IPS-18c (cell line): Measurements from ENCODE around the gene GGNBP2.
A peak's percentile ranks its signal among the peaks of the same experiment; 100 is the strongest.

Experiments
- H3K4me3 ChIP-seq: 2 replicates; pipeline ENCODE4 v1.7.0; 2013; ENCODE audit warnings: low read depth, mild to moderate bottlenecking, low read length, moderate library complexity; ENCODE audit not compliant: insufficient read depth
- H3K9me3 ChIP-seq: one replicate; pipeline ENCODE4 v1.6.1; 2013; ENCODE audit warnings: mild to moderate bottlenecking, low read length, moderate library complexity; ENCODE audit not compliant: control insufficient read depth, insufficient read depth

Gene GGNBP2

DNA sequence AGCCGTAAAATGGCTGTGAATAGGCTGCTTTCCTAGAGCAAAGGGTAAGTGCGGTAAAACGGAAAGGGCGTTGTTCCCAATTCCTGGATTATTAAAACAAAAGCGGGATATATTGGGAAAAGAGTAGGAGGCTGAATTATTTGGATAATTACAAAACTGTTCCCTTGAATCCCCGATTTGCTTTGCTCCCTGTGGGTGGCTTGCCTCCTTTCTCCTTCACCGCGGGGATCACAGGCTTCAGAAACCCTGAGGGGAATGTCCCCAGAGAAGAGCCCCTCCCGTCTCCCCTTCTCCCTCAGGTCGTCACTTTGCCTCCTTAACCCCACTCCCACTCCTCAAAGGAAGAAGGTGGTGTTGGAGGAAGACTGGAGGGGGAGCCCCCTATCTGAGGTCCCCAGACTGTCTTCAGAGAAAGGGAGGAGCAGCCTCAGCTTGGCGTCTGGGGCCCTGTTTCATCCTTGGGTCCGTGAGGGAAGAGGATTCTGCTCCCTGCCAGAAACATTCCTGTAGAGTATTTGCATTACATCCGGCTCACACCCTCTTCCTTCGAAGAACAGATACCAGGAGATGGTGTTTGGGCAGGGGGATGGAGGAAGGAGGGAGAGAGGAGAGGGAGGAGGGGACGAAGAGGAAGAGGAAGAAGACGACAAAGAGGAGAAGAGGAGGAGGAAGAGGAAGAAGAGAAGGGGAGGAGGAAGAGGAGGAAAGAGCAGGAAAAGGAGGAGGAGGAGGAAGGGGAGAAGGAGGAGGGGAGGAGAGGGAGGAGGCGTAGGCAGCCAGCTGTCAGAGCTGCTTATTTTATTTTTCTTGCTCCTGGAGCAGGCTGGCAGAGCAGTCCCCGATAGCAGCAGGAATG lies 88.4 kb downstream of the GGNBP2 start:
- H3K9me3 ChIP-seq = no peaks in the 10 kb centered on the region
- H3K4me3 ChIP-seq = peak overlapping the region; percentile 29
